GM21360 (cell line): ENCODE measurements around the gene GCSH.

Source experiments
- ATAC-seq: cut with Tn5 transposase; IDR thresholded peaks from one replicate; pipeline ENCODE4 v1.9.1; 2021; ENCODE audit warnings: mild to moderate bottlenecking, moderate library complexity; ENCODE audit not compliant: unreplicated experiment

GCSH gene

DNA sequence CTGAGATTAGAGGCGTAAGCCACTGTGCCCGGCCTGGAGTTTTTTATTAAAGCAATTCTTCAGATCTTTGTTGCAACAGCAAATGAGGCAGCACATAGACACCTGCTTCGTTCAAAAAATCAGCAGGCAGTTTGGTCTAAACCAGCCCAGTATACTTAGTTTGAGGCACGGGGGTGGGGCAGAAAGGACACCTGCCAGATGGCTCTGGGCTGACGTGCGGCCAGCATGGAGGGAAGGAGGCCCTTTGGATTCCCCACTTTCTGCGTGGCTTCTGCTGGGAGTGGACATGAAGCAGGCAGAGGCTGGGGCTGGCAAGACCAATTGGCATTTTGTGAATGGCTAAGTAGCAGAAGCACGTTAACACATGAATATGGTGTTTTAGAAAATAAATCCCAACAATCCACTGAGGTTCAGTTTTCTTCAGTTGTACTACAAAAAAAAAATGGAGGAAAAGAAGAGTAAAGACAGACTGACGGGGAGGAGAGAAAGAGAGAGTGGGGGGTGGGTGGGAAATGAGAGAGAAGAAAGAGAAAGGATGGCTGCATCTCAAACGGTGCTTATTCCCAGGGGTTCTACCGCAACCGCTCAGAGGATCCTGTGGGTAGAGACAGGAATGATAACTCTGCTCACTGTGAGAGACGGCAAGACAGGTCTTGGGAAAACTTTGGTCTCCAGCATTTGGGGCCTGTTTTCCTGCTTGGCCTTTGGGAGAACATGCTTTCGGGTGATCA is 35.5 kb downstream of the GCSH start:
- ATAC-seq, result no peak

DNA sequence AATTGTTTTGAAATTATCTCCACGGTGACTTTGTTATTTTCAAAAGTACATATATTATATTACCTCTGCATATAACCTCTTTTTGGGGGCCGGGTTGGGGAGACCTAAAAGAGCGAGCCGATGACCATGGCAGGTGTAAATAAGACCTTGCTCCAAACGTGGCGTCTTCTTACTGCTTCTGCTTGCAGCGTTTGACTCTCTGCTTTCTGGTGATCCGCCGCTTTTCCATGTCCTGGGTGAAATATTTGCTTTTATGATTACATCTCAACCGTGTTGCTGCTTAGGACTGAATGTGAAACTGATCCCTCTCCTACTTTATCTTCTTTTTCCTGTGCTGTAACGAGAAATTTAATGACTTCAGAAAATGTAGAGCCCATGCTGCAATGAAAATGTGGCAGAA is 42.4 kb downstream of the GCSH start:
- ATAC-seq, result no peak

DNA sequence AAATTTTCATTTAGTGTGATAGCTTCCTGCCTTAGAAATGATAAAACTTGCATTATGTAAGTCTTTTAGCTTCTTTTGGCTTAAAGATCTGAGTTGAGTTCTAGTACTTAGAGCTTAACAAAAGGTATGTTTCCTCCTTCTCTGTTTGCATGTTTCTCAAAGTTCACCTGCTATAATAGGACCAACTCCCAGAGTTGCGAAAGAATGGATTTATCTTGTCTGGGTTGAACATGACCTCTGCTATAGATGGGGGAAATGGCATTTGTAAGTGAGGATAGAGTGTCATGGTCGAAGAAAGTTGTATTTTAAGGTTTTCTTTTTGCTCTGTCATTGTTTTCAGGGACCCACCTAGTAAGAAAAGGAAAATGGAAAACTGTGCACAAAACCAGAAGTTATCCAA is 53.4 kb downstream of the GCSH start:
- no peak for ATAC-seq

DNA sequence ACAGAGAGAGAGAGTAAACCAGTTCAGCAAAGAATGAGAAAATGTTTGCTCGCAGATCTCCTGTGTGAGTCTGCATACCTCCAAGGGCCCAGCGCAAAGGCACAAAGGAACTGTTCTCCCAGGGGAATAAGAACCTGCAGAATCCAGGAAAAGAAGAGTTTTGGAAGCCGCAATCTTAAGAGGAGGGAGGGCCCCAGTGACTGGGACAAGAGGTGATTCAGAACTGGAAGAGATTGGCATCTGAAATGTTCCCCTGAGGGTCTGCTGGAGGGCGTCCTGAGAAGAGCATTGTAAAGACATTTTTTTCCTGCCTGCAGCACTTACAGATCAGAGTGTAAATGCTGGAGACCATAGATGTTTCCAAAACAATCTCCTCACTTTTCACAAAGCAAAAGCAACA is 54.5 kb downstream of the GCSH start:
- ATAC-seq, result no peak

DNA sequence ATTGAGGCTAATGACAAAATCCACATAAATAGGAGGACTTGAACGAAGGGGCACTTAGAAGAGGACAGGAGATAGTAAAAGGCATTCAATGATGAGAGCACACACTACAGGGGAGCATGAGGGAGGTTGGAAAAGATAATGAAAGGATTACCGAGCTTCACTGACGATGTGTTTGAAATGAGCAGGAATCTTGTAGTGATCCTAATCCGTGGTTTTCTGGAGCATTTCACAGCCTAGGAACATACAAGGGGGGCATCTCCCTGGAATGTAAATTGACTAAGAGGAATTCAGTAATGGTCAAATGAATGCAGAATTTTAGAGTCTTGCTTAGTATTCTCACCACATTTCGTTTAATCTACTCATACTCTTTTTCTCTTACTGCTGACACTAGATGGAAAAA is 55.4 kb downstream of the GCSH start:
- ATAC-seq, result no peak

DNA sequence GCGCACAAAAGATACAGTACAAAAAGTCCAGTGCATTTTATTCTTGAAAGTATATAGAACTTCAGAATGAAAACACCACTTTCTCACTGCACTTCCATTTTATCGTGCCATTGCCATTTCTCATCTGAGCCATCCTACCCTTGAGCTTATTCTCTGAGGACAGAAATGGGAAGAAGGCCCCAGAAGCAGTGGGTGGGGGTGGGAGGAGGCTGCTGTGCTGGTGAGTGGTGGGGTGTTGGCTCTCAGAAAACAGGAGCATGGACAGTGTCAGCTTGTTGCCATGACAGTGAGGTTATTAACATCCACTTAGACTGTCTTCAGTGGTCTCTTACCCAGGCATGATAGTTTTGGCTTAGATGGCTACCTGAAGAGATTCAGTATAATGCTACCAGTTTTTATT is 56.1 kb downstream of the GCSH start:
- ATAC-seq, result no peak

DNA sequence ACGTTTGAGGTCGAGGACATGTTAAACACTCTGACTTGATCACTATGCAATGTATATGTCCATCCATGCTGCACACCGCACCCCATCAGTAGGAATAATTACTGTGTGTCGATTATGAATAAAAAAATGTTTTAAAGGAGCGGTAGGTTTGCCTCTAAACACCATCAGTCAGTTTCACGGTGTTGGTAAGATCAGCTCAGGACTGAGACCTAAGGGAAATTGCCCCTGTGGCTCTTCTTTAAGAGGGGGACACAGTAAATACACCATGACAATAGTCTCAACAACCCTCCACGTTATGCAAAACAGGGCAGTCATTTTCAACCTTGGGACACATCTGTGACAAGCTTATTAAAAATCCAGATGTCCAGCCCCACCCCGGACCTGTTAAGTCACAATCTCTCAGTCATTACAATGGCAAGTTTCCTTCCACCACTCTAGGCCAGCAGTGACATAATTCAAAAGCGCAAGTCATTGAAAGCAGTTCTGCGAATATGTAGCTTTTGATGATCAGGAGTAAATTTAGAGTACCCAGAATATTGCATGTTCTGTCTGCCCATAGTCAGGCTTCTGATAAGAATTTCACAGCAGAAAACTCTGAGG is 59.3 kb downstream of the GCSH start:
- ATAC-seq, result no peak

DNA sequence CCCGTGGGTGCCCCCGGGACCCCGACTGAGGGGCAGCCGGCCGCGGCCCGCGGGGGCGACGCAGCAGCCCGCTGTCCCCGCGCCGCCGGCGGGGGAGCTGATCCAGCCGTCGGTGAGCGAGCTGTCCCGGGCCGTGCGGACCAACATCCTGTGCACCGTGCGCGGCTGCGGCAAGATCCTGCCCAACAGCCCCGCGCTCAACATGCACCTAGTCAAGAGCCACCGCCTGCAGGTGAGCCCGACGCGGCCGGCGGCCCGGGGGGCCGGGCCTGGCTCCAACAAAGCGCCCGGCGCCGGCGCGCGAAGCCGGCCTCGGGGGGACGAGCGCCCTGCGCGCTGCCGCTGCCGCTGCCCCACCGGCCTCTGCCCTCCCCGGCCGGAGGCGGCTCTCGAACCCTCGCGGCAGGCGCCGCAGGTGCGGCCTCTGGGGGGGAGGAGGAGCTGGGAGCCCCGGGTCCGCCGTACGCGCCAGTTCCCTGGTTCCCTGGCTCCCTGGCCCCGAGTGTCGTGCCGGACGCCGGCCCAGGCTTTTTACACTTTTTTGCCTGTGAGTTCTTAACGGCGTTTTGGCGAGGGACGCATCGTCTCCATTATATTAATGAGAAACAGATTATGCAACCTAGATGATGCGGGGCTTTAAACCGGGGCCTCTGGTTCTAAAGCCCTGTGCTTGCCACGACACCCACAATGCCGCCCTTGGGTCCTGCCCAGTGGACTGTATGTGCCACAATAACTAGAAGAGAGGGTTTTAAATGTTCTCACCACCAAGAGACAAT is 60.0 kb downstream of the GCSH start:
- ATAC-seq, result peak; percentile 56

DNA sequence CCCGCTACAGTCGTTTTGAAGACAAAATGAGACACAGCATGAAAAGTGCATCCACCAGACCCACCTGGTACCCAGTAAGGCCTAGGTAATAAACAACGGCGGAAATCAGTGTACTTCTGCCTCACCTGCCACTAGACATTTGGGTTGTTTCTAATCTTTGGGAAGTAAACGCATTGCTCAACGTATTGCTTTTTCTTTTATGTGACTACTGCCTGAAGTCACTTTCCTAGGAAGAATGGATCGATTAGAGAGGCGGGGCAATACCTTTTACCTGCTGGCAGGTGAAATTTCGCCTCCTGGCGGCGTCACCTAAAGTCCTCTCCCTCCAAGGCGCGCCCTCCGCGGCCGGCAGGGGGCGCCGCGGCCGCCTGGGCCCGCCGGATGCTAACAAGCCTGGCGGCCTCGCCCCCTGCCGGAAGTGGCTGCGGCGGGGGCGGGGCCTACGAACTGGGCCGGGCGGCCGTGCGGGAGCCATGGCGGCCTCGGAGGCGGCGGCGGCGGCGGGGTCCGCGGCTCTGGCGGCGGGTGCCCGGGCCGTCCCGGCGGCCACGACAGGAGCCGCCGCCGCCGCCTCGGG is 60.7 kb downstream of the GCSH start, which contains the start of gene ATMIN:
Gene ATMIN (plus strand): TSS at position 445 of the 577 bp plus-strand sequence. CDS start 29 bp downstream, at position 474.
- peak; percentile 89 for ATAC-seq
